NCI-H2227 treated with DMSO at 0.1 percent for 48 hours (cell line): ENCODE data around the gene CCDC149.

Experiments
- DNase-seq: peaks from one replicate; lab custom pipeline; 2025; lab: John Stamatoyannopoulos, UW

Gene CCDC149

GRCh38 chr4:24802648-24803047 lies 110.2 kb downstream of the CCDC149 start:
- no peak for DNase-seq

GRCh38 chr4:24801136-24801855 lies 111.5 kb downstream of the CCDC149 start:
- DNase-seq, result no peak

GRCh38 chr4:24800325-24800895 lies 112.4 kb downstream of the CCDC149 start:
- no peak for DNase-seq

GRCh38 chr4:24799544-24800324 lies 113.1 kb downstream of the CCDC149 start:
- no peak for DNase-seq

GRCh38 chr4:24799196-24799543 lies 113.7 kb downstream of the CCDC149 start:
- no peak for DNase-seq

- no peak for DNase-seq
Measured at GRCh38 chr4:24798036-24798610, 114.7 kb downstream of the CCDC149 start.

- DNase-seq, result no peak
Measured at GRCh38 chr4:24796620-24797019, 116.2 kb downstream of the CCDC149 start.

- no peak for DNase-seq
Measured at GRCh38 chr4:24795666-24796381, 117.0 kb downstream of the CCDC149 start.

- peak; percentile 12 for DNase-seq
Measured at GRCh38 chr4:24794916-24795665, 117.8 kb downstream of the CCDC149 start, which contains the start of gene SOD3. TSS of gene SOD3 (plus strand) at chr4:24795573. CDS start at chr4:24799522, 3,949 bp downstream.

GRCh38 chr4:24794480-24794879 lies 118.4 kb downstream of the CCDC149 start:
- no peak for DNase-seq

GRCh38 chr4:24794051-24794450 lies 118.8 kb downstream of the CCDC149 start:
- no peak for DNase-seq

GRCh38 chr4:24793219-24794005 lies 119.4 kb downstream of the CCDC149 start:
- DNase-seq, result no peak

- DNase-seq, result no peak
Measured at GRCh38 chr4:24792552-24792951, 120.3 kb downstream of the CCDC149 start.

- no peak for DNase-seq
Measured at GRCh38 chr4:24791043-24791442, 121.8 kb downstream of the CCDC149 start.

GRCh38 chr4:24783506-24783905 lies 129.3 kb downstream of the CCDC149 start:
- no peak for DNase-seq

GRCh38 chr4:24781999-24782745 lies 130.7 kb downstream of the CCDC149 start:
- DNase-seq, result no peak

- no peak for DNase-seq
Measured at GRCh38 chr4:24780936-24781495, 131.8 kb downstream of the CCDC149 start.

- DNase-seq, result no peak
Measured at GRCh38 chr4:24778464-24779225, 134.2 kb downstream of the CCDC149 start.
